HPDE6-E6E7 (cell line): ENCODE data around the gene TOP2A.

Source experiments
- DNase-seq: peaks from one replicate; pipeline ENCODE4 v3.0.0; 2011; ENCODE audit warnings: missing footprints; ENCODE audit errors: extremely low spot score

TOP2A gene, protein sequence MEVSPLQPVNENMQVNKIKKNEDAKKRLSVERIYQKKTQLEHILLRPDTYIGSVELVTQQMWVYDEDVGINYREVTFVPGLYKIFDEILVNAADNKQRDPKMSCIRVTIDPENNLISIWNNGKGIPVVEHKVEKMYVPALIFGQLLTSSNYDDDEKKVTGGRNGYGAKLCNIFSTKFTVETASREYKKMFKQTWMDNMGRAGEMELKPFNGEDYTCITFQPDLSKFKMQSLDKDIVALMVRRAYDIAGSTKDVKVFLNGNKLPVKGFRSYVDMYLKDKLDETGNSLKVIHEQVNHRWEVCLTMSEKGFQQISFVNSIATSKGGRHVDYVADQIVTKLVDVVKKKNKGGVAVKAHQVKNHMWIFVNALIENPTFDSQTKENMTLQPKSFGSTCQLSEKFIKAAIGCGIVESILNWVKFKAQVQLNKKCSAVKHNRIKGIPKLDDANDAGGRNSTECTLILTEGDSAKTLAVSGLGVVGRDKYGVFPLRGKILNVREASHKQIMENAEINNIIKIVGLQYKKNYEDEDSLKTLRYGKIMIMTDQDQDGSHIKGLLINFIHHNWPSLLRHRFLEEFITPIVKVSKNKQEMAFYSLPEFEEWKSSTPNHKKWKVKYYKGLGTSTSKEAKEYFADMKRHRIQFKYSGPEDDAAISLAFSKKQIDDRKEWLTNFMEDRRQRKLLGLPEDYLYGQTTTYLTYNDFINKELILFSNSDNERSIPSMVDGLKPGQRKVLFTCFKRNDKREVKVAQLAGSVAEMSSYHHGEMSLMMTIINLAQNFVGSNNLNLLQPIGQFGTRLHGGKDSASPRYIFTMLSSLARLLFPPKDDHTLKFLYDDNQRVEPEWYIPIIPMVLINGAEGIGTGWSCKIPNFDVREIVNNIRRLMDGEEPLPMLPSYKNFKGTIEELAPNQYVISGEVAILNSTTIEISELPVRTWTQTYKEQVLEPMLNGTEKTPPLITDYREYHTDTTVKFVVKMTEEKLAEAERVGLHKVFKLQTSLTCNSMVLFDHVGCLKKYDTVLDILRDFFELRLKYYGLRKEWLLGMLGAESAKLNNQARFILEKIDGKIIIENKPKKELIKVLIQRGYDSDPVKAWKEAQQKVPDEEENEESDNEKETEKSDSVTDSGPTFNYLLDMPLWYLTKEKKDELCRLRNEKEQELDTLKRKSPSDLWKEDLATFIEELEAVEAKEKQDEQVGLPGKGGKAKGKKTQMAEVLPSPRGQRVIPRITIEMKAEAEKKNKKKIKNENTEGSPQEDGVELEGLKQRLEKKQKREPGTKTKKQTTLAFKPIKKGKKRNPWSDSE (N-terminal part only)

GRCh38 chr17:40417609-40418427 is at the start of gene TOP2A:
TSS of gene TOP2A (minus strand) at chr17:40417896. CDS start at chr17:40417791, 105 bp downstream.
- peak; percentile 100 for DNase-seq

DNA sequence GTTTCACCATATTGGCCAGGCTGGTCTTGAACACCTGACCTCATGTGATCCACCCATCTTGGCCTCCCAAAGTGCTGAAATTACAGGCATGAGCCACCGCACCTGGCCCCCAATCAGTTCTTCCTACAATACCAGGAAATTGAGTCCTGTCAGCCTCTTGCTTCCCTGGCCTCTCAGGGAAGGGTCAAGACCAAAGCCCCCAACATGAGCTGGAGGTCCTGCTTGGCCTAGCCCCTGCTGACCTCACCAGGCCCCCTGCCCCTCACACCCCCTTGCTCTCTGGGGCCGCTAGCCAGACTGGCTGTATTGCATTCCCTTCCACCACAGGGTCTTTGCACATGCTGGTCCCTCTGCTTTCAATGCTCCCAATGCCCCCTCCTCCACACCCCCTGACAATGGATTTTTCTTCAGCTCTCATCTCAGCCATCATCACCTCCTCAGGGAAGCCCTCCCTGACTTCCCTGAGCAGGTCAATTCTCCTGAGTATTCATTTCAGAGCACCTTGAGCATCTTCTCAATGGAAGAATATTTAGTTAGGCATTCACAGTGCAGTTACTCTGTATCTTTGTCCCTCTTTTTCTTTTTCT is 49.7 kb upstream of the TOP2A start:
- no peak for DNase-seq

- DNase-seq: no peak
Measured at GRCh38 chr17:40466298-40466971, 48.7 kb upstream of the TOP2A start.

GRCh38 chr17:40464392-40464855 is 46.7 kb upstream of the TOP2A start:
- no peak for DNase-seq

GRCh38 chr17:40463122-40463550 is 45.4 kb upstream of the TOP2A start:
- no peak for DNase-seq

DNA sequence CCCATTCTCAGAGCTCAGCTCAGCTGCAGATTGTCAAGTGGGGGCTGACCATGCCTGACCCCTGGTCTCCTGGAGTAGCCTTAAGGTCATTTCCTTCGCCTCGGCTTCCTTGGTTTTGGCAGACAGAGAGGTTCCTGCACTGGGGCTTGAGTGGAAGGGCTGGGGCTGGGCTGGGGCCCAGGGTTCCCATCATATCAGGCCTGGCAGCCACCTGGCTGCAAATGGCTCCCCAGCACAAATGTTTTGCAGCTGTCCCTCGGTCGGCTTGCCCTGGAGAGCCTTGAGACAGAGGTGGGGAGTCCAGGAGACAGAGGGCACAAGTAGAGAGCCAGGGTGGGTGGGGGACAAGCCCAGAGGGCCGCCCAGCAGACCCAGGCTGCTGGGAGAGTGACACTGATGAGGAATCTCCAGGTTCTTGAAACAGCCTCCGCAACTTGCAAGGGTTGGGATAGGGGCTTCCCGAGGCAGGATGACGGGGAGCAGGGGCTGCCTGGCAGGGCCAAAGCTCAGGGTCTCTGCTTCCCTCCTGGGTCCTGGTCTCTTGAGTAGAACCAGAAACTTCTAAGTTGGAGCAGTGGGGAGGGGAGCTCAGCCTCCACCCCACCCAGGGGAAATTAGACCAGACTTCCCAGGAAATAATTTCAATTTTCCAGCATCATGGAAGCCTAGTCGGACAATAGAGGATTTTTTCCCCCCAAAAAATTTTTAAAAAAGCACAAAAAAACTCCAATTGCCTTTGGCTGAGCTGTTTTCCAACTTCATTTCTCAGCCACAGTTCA is 44.8 kb upstream of the TOP2A start:
- DNase-seq: no peak

GRCh38 chr17:40461732-40462342 is 44.1 kb upstream of the TOP2A start:
- no peak for DNase-seq

- DNase-seq: no peak
Measured at GRCh38 chr17:40460968-40461731, 43.5 kb upstream of the TOP2A start.

DNA sequence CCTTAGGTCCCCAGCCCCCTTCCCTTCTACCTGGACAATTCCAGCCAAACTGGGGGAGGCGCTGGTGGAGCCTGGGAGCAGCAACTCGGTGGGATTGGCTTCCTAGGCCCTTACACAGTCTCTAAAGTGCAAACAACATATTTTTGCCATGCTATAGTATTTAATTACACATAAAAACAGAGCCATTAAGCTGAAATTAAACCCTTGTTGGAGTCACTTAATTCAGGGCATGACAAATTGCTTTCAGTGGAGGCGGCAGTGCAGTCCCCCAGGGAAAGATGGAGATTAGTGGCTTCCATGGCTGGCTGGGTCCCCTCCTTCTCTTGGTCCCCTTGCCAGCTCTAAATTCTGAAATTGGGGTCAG is 42.9 kb upstream of the TOP2A start:
- no peak for DNase-seq

DNA sequence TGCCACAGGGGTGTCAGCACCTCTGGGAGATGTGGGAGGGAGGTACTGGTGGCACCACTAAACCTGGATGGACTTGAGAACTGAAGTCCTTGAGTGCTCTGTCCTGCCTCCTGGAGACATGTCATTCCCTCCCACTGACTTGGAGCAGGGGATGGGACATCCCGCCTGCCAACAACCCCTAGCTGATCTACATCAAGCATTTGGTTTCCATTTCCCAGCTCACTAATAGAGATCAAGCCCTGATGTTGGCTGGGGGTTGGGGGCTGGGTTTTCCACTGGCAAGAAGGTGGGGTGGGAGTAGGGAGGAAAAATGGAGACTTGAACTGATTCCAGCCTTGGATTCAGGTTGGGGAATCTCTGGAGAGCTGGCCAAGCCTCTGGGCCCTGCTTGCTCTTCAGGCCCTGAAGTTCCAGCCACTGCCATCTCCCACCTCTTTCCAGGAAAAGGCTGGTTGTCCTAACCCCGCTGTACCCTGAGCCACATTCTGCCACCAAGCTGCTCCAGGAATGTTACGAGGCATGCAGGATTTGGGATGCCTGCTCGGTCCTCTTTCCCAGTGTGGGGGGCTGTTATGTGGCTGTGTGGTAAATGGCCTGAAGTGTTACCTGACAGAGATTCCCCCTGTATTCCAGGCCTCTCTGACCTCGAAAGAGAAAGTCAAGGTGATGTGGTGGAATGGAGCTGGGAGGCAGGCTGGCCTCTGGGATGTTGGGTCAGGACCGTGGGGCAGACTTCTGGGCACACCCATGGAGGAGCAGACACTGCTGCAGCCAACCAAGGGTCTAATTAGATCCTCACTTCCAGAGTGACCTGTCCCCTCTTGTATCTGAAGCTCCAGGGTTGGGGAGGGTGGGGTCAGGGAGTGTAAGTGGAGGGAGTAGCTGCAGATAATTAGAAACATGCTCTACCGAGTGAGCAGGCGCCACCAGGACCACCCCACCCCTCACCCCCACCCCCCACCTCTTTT is 42.2 kb upstream of the TOP2A start:
- no peak for DNase-seq

DNA sequence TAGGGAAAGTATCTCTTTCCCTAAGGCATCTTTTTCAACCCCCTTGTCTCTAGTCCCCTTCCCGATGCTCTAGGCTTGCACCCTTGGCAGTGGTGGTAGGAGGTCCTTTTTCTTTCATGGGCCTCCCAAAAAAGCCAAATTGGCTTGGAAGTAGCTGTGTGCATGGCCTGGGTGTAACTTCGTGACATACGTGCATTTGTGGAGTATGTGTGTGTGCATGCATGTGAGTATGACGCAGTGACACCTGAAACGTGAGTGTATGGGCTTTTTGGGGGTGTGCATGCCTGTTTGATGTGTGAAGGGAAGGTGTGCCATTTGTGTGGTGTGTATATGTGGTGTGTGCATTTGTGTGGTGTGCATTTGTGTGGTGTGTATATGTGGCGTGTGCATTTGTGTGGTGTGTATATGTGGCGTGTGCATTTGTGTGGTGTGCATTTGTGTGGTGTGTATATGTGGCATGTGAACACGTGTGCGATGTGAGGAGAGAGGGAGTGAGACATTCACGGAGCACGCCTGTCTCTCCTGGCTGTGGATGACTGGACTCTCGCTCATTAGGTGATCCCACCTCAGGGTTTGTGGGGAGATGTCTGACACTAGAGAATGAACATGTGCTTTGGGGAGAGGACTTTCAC is 41.3 kb upstream of the TOP2A start:
- DNase-seq: no peak

- DNase-seq: no peak
Measured at GRCh38 chr17:40457964-40458791, 40.5 kb upstream of the TOP2A start.

- no peak for DNase-seq
Measured at GRCh38 chr17:40457369-40457768, 39.7 kb upstream of the TOP2A start.

- no peak for DNase-seq
Measured at GRCh38 chr17:40456396-40456951, 38.8 kb upstream of the TOP2A start.

GRCh38 chr17:40454613-40454995 is 36.9 kb upstream of the TOP2A start:
- no peak for DNase-seq
